ENCODE results near the gene TANK.

TANK gene, protein sequence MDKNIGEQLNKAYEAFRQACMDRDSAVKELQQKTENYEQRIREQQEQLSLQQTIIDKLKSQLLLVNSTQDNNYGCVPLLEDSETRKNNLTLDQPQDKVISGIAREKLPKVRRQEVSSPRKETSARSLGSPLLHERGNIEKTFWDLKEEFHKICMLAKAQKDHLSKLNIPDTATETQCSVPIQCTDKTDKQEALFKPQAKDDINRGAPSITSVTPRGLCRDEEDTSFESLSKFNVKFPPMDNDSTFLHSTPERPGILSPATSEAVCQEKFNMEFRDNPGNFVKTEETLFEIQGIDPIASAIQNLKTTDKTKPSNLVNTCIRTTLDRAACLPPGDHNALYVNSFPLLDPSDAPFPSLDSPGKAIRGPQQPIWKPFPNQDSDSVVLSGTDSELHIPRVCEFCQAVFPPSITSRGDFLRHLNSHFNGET

DNA sequence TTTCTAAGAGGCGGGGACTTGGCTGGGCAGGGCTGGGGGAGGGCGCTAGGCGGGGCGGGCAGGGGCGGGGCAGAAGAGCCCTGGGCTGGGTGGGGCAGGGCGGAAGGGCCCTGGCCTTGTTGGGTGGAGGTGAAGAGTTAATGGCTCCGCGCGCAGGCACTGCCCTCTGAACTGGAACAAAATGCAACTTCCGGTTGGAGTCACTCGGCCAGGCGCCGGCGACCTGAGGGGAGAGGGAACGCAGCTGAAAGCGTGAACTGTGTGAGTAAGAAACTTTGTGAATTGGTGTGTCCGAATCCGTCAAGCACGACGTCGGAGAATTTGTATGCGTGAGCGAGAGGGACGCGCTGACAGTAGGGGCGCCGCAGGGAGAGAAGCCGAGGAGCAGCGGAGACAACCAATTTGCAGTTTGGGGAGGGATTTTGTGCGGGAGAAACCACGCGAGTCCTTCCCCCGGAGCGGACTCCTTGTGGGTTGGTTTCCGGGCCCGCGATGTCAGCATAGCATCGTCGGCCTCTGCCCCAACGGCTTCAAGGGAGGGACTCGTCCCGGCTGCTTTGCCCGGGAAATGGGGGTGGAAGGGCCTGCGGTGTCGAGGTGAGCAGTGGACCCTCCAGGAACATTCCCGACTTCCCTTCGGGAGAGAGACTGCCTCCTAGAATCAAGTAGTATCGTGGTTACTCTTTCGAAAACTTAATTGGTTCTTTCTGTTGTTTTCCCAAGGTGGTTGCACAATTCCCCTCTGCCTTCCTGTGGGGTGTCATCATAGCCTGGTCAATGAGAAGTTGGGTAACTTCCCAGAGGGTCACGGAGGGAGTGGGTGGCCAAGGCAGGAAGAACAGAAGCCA lies at the start of gene TANK:
Gene TANK, plus strand, starts transcription at position 203 of the 848 bp plus-strand sequence. CDS start 19,235 bp downstream, outside the sequence.
- H3K27ac ChIP-seq (ENCODE audit: low read depth, low read length) = peak within 1 kb of the TSS; percentile 79
- H3K27me3 ChIP-seq (ENCODE audit: control insufficient read depth, insufficient read depth, low read length) = no peaks in the 10 kb centered on the region
- H3K9ac ChIP-seq (ENCODE audit: low read length) = peak within 1 kb of the TSS; percentile 98
- H3K4me3 ChIP-seq (ENCODE audit: low read depth, low read length) = peak within 1 kb of the TSS; percentile 95
- peaks cover 19% of the 10 kb centered on the region for H3K36me3 ChIP-seq (ENCODE audit: control insufficient read depth, insufficient read depth, low read length)
- no peaks in the 10 kb centered on the region for H3K9me3 ChIP-seq (ENCODE audit: control insufficient read depth, insufficient read depth, low read depth, low read length)
- 0 out of 2 replicates have a peak, but pooled peaks cover 7% of the 10 kb centered on the region for H3K4me1 ChIP-seq (ENCODE audit: control insufficient read depth, insufficient read depth, low read length)

DNA sequence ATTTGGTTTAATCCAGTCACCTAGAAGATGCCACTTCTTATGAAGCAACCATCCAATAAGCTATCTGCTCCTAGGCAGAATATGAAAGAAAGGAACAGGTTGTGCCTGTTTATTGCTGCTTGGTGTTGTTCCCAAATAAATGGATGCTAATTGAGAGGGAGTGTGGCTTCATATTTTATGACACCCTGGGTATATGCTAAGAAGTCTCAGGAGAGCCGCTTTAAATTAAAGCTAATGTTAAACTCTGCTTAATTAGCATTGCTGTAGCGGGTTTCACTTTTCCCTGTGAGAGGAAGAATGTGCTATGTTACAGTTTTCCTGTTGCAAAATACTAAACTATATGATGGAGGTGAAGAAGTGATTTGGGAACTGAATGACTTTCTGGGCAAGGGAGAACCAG lies 48.7 kb upstream of the TANK start:
- H3K9me3 ChIP-seq (ENCODE audit: control insufficient read depth, insufficient read depth, low read depth, low read length) = no peaks in the 10 kb centered on the region
- no peaks in the 10 kb centered on the region for H3K27me3 ChIP-seq (ENCODE audit: control insufficient read depth, insufficient read depth, low read length)
- H3K36me3 ChIP-seq (ENCODE audit: control insufficient read depth, insufficient read depth, low read length) = no peaks in the 10 kb centered on the region
- peaks cover 16% of the 10 kb centered on the region for H3K4me1 ChIP-seq (ENCODE audit: control insufficient read depth, insufficient read depth, low read length)
- H3K27ac ChIP-seq (ENCODE audit: low read depth, low read length) = no peak overlapping the region
- no peak overlapping the region for H3K9ac ChIP-seq (ENCODE audit: low read length)
- no peak overlapping the region for H3K4me3 ChIP-seq (ENCODE audit: low read depth, low read length)

DNA sequence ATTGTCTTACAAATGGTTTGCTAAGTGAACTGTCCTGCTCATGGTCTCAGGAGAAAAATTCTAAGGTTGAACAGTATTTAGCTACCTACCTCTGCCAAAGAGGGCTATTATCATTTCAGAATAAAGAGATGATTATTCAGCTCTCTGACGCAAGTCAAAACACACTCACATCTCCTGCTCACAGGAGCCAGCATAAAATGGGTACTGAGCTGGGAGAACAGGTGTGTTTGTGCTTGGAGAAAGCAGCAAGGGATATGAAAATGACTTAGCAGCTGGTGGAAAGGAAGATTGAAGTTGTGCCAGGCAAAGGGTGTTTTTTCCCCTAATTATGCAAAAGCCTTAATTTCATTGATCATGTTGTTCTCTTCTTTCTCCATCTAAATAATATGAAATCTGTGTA lies 47.3 kb upstream of the TANK start:
- Histone ChIP-seq H3K27ac (ENCODE audit: low read depth, low read length) (no peak overlapping the region), H3K9me3 (ENCODE audit: control insufficient read depth, insufficient read depth, low read depth, low read length) (no peaks in the 10 kb centered on the region), H3K9ac (ENCODE audit: low read length) (no peak overlapping the region), H3K4me1 (ENCODE audit: control insufficient read depth, insufficient read depth, low read length) (peaks cover 16% of the 10 kb centered on the region), H3K4me3 (ENCODE audit: low read depth, low read length) (no peak overlapping the region), H3K36me3 (ENCODE audit: control insufficient read depth, insufficient read depth, low read length) (no peaks in the 10 kb centered on the region), H3K27me3 (ENCODE audit: control insufficient read depth, insufficient read depth, low read length) (no peaks in the 10 kb centered on the region)

DNA sequence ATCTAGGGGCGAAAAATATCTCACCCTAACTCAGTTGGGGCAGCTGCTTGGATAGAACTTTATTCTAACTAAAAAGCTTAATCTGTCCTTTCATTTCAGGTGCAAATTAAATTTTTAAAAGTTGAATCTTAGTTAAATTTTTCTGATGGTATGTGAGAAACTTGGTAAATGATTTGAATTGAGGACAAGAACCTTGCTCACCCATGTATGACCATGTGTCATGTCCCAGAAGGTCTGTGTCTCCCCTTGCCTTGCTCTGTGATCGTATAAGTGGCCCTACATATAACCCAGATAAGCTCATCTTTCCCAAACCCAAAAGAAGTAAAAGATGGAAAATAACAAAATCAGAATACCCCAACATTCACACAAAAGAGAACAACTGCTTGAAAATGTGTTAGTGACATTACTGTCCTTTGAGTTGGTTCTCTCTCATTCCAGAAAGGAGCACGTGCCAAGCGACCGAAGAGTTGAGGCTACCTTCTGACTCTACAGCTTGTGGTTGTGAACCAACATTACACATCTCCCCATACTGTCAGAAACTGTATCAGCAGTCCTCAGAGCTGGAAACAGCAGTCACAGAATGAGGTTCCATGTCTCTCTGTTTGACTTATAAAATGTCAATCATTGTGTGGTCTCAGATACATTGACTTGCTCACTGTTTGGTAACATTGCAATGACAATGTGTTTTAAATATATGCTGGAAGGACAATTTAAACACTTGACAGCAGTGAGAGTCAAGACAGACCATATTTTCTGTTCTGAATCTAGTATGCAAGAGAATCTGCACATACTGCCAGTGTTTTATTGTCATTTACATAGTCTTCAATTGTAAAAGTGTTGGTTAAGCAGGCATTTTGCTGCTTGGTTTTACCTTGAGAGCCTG lies 46.3 kb upstream of the TANK start:
- Histone ChIP-seq H3K9ac (ENCODE audit: low read length) (no peak overlapping the region), H3K27me3 (ENCODE audit: control insufficient read depth, insufficient read depth, low read length) (no peaks in the 10 kb centered on the region), H3K36me3 (ENCODE audit: control insufficient read depth, insufficient read depth, low read length) (no peaks in the 10 kb centered on the region), H3K9me3 (ENCODE audit: control insufficient read depth, insufficient read depth, low read depth, low read length) (no peaks in the 10 kb centered on the region), H3K4me1 (ENCODE audit: control insufficient read depth, insufficient read depth, low read length) (peaks cover 16% of the 10 kb centered on the region), H3K4me3 (ENCODE audit: low read depth, low read length) (no peak overlapping the region), H3K27ac (ENCODE audit: low read depth, low read length) (no peak overlapping the region)

DNA sequence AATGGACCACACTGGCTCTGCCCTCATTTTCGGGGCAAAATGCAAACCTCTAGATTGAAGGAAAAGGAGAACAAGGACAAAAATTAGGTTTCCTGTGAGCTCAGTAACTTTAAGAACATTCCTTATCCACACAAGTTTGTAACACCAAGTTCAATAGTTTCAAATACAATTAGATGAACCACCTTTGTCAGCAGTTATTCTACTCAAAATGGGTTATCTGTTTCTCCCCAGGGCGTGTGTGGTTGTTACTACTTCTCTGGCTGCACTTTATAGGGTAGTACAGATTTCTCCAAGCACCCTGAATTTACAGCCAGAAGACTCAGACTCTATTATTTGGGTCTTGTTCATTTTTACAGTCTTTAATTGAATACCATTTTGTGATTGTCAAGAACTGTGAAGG lies 45.0 kb upstream of the TANK start:
- Histone ChIP-seq H3K27me3 (ENCODE audit: control insufficient read depth, insufficient read depth, low read length) (no peaks in the 10 kb centered on the region), H3K9me3 (ENCODE audit: control insufficient read depth, insufficient read depth, low read depth, low read length) (no peaks in the 10 kb centered on the region), H3K36me3 (ENCODE audit: control insufficient read depth, insufficient read depth, low read length) (no peaks in the 10 kb centered on the region), H3K4me3 (ENCODE audit: low read depth, low read length) (no peak overlapping the region), H3K27ac (ENCODE audit: low read depth, low read length) (no peak overlapping the region), H3K4me1 (ENCODE audit: control insufficient read depth, insufficient read depth, low read length) (peaks cover 16% of the 10 kb centered on the region), H3K9ac (ENCODE audit: low read length) (no peak overlapping the region)

DNA sequence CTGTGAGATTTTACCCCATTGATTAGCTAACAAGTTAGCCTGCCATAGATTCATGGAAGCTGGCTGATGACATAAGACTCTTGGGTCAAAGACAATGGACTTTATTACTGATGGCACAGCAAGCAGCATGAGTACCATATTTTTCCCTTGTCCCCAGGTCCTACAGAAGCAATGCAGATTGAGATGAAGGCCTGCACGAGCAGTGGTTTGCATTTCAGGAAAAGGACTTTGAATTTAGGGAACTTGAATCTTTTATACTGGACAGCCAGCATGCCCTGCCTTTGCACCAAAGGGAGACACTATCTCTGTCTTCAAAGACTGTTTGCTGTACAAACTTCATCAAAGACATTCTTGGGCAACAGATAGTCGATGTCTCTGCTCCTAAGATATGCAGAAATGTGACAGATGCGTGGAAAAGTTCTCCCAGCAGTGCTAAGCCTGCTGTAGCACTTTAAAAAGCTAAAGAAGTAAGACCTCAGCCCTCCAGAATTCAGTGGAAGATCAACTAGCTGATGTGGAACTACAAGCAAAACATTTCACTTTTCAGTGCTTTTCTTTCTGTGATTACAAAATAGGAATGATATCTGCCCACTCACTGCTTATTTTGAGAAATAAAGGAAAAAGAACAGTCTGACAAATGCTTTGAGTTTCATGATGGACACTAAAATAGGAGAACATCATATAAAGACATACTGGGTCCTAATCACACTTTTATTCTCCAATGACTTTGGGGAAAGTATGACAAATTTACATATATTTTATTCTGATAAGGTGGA lies 44.4 kb upstream of the TANK start:
- Histone ChIP-seq H3K4me1 (ENCODE audit: control insufficient read depth, insufficient read depth, low read length) (peaks cover 22% of the 10 kb centered on the region), H3K4me3 (ENCODE audit: low read depth, low read length) (no peak overlapping the region), H3K9ac (ENCODE audit: low read length) (no peak overlapping the region), H3K27ac (ENCODE audit: low read depth, low read length) (no peak overlapping the region), H3K9me3 (ENCODE audit: control insufficient read depth, insufficient read depth, low read depth, low read length) (no peaks in the 10 kb centered on the region), H3K27me3 (ENCODE audit: control insufficient read depth, insufficient read depth, low read length) (no peaks in the 10 kb centered on the region), H3K36me3 (ENCODE audit: control insufficient read depth, insufficient read depth, low read length) (no peaks in the 10 kb centered on the region)

DNA sequence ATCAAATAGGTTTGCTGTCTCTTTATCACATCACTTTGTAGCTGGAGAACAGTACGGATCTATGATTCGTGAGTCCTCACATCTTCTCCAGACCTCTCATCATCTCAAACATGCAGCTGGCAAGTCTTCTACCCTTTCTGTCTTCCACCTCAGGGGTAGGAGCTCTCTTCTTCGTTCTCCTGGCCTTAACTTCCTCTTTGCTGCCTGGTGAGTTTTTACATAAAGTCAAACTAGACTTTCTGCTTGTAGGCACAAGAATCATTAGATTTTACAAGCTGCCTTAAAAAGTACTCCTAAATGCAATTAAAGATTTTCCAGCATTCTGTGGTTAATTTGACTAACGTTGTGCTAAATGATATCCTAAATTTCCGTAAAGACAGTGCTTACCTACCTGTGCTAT lies 43.7 kb upstream of the TANK start:
- no peak overlapping the region for H3K27ac ChIP-seq (ENCODE audit: low read depth, low read length)

DNA sequence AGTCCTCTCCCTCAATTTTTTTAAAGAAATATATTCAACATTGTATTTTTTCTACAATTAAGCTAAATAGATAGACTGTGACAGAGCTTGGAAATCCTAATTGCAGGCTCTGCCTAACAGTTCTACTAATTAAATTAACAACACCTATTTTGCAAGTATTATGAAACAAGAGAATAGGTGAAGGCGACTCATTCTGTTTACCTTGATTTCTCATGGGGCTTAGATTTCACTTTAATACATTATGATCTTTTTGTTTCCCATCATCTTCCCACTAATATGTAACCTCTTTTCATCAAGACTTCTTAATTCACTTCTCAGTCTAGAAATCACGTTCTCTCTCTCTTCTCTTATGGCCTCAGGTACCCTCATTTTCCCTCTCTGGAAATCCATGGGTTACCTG lies 42.7 kb upstream of the TANK start:
- Histone ChIP-seq H3K36me3 (ENCODE audit: control insufficient read depth, insufficient read depth, low read length) (no peaks in the 10 kb centered on the region), H3K4me3 (ENCODE audit: low read depth, low read length) (no peak overlapping the region), H3K27me3 (ENCODE audit: control insufficient read depth, insufficient read depth, low read length) (no peaks in the 10 kb centered on the region), H3K9me3 (ENCODE audit: control insufficient read depth, insufficient read depth, low read depth, low read length) (no peaks in the 10 kb centered on the region), H3K4me1 (ENCODE audit: control insufficient read depth, insufficient read depth, low read length) (peaks cover 25% of the 10 kb centered on the region), H3K9ac (ENCODE audit: low read length) (no peak overlapping the region), H3K27ac (ENCODE audit: low read depth, low read length) (no peak overlapping the region)

More for the DNA sequence above, 43.7 kb upstream of the TANK start:
- no peaks in the 10 kb centered on the region for H3K9me3 ChIP-seq (ENCODE audit: control insufficient read depth, insufficient read depth, low read depth, low read length)
- H3K36me3 ChIP-seq (ENCODE audit: control insufficient read depth, insufficient read depth, low read length) = no peaks in the 10 kb centered on the region
- no peak overlapping the region for H3K9ac ChIP-seq (ENCODE audit: low read length)
- H3K4me3 ChIP-seq (ENCODE audit: low read depth, low read length) = no peak overlapping the region
- H3K4me1 ChIP-seq (ENCODE audit: control insufficient read depth, insufficient read depth, low read length) = peaks cover 24% of the 10 kb centered on the region
- no peaks in the 10 kb centered on the region for H3K27me3 ChIP-seq (ENCODE audit: control insufficient read depth, insufficient read depth, low read length)

DNA sequence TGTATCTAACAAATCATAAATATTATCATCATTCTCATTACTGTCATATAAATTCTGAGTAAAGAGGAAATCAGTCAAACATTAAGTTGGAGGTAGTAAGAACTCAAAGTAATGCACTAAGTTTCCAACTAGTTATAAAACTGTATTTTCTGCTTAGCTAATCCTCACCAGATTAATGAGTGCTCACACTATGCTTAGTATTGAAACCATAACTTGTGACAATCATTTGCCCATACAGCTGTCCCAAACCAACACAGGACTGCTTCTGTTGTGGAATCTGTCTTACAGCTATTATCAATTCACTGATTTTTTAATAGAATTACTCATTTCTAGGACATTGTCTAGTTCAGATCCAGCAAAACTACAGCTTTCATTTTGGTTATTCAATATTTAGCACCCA lies 41.5 kb upstream of the TANK start:
- Histone ChIP-seq H3K27ac (ENCODE audit: low read depth, low read length) (no peak overlapping the region), H3K9me3 (ENCODE audit: control insufficient read depth, insufficient read depth, low read depth, low read length) (no peaks in the 10 kb centered on the region), H3K4me3 (ENCODE audit: low read depth, low read length) (no peak overlapping the region), H3K27me3 (ENCODE audit: control insufficient read depth, insufficient read depth, low read length) (no peaks in the 10 kb centered on the region), H3K4me1 (ENCODE audit: control insufficient read depth, insufficient read depth, low read length) (peaks cover 37% of the 10 kb centered on the region), H3K36me3 (ENCODE audit: control insufficient read depth, insufficient read depth, low read length) (no peaks in the 10 kb centered on the region), H3K9ac (ENCODE audit: low read length) (no peak overlapping the region)

DNA sequence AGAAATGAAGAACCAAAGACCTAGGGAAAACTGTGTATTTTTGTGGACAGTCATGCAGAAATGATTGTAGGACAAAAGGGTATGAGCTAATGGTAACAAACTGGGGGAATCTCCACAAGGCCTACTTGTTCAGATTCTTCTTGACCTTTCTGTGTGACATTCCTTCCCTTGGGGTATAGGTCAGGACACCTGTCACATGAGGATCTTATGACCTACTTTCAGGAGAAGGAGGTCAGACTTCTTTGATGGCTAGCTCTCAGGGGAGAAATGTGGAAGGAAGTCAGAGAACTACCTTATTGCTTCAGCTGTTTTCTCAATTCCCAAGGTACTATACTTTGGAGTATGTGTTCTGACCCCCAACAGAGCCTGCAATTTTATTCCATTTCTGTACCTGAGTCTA lies 40.7 kb upstream of the TANK start:
- Histone ChIP-seq H3K4me1 (ENCODE audit: control insufficient read depth, insufficient read depth, low read length) (peaks cover 43% of the 10 kb centered on the region), H3K9ac (ENCODE audit: low read length) (no peak overlapping the region), H3K9me3 (ENCODE audit: control insufficient read depth, insufficient read depth, low read depth, low read length) (no peaks in the 10 kb centered on the region), H3K27me3 (ENCODE audit: control insufficient read depth, insufficient read depth, low read length) (no peaks in the 10 kb centered on the region), H3K4me3 (ENCODE audit: low read depth, low read length) (no peak overlapping the region), H3K36me3 (ENCODE audit: control insufficient read depth, insufficient read depth, low read length) (no peaks in the 10 kb centered on the region), H3K27ac (ENCODE audit: low read depth, low read length) (no peak overlapping the region)
